Mesothelial cell of epicardium (in vitro differentiated cells): ENCODE data around the gene ACOT2. TPM values are rescaled to one million over a fixed set of nuclear protein-coding genes. Genes with fewer than 3 reads are reported as not detected.

Source experiments
- DNase-seq, 2 experiments: peaks; one replicate each; pipeline ENCODE4 v3.0.0; 2021; ENCODE audit warnings: low spot score in 2 of 2; ENCODE audit not compliant: unreplicated experiment in 2 of 2
- H3K27ac Mint-ChIP-seq: 2 replicates; pipeline ENCODE4 v1.8.0; 2021; ENCODE audit warnings: mixed read lengths
- H3K27me3 Mint-ChIP-seq: 2 replicates; pipeline ENCODE4 v1.8.0; 2021; ENCODE audit warnings: low read depth, mixed read lengths
- H3K36me3 Mint-ChIP-seq: 2 replicates; pipeline ENCODE4 v1.8.0; 2021; ENCODE audit warnings: mixed read lengths
- H3K4me1 Mint-ChIP-seq: 2 replicates; pipeline ENCODE4 v1.8.0; 2021; ENCODE audit warnings: mixed read lengths
- H3K4me3 Mint-ChIP-seq: 2 replicates; pipeline ENCODE4 v1.8.0; 2021; ENCODE audit warnings: mild to moderate bottlenecking, moderate library complexity, mixed read lengths
- H3K9me3 Mint-ChIP-seq: 2 replicates; pipeline ENCODE4 v1.8.0; 2021; ENCODE audit warnings: mixed read lengths
- CTCF ChIP-seq: fragments of 200-600 bp; sonication (generic); IDR thresholded peaks from one replicate; pipeline ENCODE4 v1.5.0; 2021; ENCODE audit warnings: antibody characterized with exemption; ENCODE audit not compliant: unreplicated experiment
- total RNA-seq: library from RNA; stranded (reverse); gene quantifications from 3 replicates; pipeline ENCODE4 v1.2.1, GENCODE V29; 2021

Gene ACOT2
- total RNA-seq, 1 donor from 2014 or later: 25.6 TPM

- Mint-ChIP-seq H3K9me3 (no peaks in the 10 kb centered on the region), H3K27me3 (no peaks in the 10 kb centered on the region), H3K27ac (no peak overlapping the region), H3K36me3 (no peaks in the 10 kb centered on the region), H3K4me3 (no peak overlapping the region), H3K4me1 (peaks cover 5% of the 10 kb centered on the region)
- no peak for TF ChIP-seq CTCF
- DNase-seq: no peak
These were observed 54.6 kb downstream of the ACOT2 start for GRCh38 chr14:73623504-73624054.

Other genes starting within 250 kb of the ACOT2 start
- gene NUMB, start 110.7 kb upstream of the ACOT2 start, total RNA-seq: 85.8 to 89.8 TPM (median 88.0 TPM) in 3 replicates
- 12.4 to 12.6 TPM (median 12.6 TPM) in 3 replicates for gene RIOX1, start 78.3 kb upstream of the ACOT2 start, total RNA-seq
- 6.0 to 7.4 TPM (median 7.2 TPM) in 3 replicates for gene ACOT1, start 32.1 kb upstream of the ACOT2 start, total RNA-seq
- gene HEATR4, start 10.3 kb upstream of the ACOT2 start, total RNA-seq: 1.0 to 2.0 TPM (median 1.2 TPM) in 3 replicates
- 1.4 to 1.6 TPM (median 1.5 TPM) in 3 replicates for gene ACOT4, start 22.7 kb downstream of the ACOT2 start, total RNA-seq
- not detected in 3 replicates for gene ACOT6, start 43.3 kb downstream of the ACOT2 start, total RNA-seq
- gene DNAL1, start 75.8 kb downstream of the ACOT2 start, total RNA-seq: 13.3 to 13.8 TPM (median 13.4 TPM) in 3 replicates
- 46.4 to 48.6 TPM (median 47.7 TPM) in 3 replicates for gene PNMA1, start 145.2 kb downstream of the ACOT2 start, total RNA-seq